UCSD-AML1 (cell line): ENCODE results near the gene GPC1.
"Not testable (repeated sequence)": the region's sequence is repeated elsewhere in the genome, so short reads cannot be mapped to it uniquely, and the experiment has no call there.

ENCODE experiments used
- DNase-seq: peaks from one replicate; lab custom pipeline; 2025; ENCODE audit not compliant: unreplicated experiment; lab: John Stamatoyannopoulos, UW

Gene GPC1, protein sequence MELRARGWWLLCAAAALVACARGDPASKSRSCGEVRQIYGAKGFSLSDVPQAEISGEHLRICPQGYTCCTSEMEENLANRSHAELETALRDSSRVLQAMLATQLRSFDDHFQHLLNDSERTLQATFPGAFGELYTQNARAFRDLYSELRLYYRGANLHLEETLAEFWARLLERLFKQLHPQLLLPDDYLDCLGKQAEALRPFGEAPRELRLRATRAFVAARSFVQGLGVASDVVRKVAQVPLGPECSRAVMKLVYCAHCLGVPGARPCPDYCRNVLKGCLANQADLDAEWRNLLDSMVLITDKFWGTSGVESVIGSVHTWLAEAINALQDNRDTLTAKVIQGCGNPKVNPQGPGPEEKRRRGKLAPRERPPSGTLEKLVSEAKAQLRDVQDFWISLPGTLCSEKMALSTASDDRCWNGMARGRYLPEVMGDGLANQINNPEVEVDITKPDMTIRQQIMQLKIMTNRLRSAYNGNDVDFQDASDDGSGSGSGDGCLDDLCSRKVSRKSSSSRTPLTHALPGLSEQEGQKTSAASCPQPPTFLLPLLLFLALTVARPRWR

DNA sequence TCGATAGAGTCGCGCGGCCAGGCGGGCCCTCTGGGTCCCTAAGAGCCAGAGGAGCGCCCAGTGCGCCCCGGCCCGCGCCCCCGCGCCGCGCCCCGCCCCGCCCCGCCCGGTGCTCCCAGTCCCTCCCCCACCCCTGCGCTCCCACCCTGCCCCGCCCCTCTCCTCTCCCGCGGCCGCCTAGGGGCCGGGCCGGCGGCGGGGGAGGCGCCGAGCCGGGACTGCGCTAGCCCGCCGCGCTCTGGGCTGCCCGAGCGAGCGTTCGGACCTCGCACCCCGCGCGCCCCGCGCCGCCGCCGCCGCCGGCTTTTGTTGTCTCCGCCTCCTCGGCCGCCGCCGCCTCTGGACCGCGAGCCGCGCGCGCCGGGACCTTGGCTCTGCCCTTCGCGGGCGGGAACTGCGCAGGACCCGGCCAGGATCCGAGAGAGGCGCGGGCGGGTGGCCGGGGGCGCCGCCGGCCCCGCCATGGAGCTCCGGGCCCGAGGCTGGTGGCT, at the start of gene GPC1:
Gene GPC1 (plus strand): TSS at position 207 of the 491 bp plus-strand sequence. CDS start 256 bp downstream, at position 463.
- peak; percentile 36 for DNase-seq

DNA sequence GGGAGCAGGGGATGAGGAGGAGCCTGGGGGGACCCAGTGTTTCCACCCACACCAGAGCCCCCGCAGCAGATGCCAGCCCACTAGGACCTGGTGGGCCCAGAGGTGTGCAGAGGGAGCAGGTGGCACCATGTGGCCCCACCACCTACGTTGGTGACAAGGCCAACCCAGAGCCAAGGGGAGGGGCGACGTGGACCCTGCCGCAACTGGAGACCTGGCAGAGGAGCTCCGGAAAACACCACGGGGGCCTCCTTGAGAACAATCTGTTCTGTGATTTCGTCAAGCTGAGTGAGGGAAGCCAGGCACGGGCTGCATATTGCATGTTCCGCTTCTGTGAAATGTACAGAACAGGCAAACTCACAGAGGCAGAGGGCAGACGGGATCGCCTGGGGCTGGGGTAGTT, 49.1 kb upstream of the GPC1 start:
- DNase-seq = no peak

DNA sequence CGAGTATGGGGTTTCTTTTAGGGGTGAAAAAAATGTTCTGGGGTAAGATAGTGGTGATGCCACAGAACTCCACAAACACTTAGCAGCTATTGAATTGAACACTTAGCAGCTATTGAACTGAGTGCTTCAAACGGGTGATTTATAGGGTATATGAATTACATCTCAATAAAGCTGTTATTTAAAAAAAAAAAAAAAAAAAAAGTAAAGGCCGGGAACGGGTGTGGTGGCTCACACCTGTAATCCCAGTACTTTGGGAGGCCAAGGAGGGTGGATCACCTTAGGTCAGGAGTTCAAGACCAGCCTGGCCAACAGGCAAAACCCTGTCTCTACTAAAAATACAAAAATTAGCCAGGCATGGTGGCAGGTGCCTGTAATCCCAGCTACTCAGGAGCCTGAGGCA, 48.7 kb upstream of the GPC1 start:
- DNase-seq = not testable (repeated sequence)

DNA sequence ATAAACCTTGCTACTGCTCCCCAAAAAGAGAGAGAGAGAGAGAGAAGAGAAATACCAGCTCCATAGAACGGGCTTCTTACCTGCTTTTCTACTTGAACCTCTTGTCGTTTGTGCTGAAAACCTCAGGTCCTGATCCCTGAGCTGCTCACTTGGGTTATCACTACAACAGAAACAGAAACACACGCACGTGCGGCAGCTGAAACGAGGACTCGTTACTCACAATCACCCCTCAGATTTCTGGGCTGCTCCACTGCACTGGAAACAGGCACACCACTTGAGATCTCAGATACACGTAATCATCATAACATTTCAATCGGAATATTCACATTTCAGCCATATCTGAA, 48.2 kb upstream of the GPC1 start:
- DNase-seq = no peak

DNA sequence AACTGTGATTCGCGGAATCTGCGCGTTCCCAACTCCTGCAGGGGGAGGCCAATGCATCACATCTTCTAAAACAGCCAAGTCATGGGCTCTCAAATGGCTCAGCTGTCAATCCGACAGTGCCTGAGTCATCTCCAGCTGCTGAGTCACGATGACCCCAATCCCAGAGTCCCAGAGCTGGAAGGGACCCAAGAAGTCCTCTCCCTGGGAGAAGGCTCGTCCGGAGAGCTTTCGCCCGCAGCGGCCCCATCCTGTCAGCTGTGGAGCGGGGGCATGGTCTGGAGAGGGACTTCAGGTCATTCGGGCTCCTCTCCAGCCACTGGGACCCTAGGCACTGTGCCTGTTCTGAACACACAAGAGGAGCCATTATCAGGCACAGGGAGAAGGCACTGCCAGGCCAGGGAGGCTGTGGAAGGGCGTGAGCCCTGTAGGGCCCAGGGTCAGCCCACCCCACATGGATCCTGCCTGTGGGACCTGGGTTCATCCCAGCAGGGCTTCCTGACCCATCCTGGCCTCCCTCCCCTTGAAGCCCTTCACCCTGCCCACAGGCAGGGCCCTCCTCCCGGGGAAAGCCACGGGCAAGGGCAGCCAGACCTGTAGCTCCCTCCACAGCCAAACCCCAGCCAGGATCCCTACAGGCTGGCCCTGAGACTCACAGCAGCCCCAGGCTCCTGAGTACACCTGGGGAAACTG, 47.6 kb upstream of the GPC1 start:
- no peak for DNase-seq

DNA sequence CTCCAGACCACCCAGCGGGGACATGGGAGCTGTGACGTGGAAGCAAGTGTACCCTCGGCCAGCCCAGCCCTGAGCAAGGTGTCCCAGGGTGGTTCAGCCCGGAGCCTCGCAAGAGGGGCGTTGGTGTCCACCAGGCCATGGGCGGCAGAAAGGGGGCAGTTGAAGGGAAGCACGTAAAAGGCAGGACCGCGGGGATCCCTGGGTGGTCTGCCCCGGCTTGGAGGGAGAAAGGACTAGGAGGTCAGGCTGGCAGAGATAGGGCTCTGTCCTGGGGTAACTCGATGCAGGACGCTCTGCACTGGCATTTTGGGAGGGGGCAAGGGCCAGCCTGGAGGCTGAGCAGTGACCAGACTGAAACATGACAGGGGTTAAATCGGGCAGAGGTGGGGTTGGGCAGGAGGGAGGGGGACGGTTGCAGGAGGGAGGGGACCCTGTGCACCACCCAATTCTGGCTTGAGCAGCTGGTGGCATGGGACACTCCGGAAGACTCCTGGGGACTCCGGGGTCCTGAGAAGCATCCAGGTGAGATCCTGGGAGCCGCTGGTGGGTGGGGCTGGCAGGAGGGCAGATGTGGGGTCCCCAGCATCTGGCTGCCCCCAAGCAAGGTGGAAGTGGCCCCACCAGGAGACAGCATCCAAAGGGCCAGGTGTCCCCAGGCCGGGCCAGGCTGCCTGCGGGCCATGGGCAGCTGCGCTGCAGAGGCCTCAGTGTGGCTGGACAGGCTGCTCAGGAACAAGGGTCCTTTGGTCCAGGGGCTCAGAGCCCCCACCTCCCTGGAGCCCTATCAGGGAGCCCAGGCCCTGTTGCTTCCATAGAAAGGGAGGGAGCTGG, 46.8 kb upstream of the GPC1 start:
- no peak for DNase-seq

DNA sequence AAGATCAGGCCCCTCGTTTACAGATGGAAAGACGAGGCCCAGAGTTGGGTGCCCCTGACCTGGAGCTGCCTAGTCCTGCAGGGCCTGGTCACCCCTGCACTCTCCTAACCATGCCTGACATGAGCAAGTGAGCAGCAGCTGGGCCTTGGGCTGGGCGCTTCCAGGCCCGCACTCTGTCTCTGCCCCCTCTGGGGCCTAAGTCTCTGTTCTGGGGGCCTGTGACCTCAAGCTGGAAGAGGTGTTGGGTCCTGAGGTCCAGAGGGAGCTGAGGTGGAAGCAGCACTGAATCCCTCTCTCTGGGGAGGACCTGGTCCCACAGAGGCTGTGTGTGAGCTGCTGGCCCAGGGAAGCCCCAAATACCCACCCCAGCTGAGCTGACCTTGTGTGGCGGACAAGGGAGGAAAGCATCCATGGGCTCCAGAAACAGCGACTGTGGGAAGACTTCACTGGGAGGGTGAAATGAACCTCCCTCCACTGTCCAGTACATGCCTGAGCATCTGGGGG, 46.1 kb upstream of the GPC1 start:
- DNase-seq = no peak

DNA sequence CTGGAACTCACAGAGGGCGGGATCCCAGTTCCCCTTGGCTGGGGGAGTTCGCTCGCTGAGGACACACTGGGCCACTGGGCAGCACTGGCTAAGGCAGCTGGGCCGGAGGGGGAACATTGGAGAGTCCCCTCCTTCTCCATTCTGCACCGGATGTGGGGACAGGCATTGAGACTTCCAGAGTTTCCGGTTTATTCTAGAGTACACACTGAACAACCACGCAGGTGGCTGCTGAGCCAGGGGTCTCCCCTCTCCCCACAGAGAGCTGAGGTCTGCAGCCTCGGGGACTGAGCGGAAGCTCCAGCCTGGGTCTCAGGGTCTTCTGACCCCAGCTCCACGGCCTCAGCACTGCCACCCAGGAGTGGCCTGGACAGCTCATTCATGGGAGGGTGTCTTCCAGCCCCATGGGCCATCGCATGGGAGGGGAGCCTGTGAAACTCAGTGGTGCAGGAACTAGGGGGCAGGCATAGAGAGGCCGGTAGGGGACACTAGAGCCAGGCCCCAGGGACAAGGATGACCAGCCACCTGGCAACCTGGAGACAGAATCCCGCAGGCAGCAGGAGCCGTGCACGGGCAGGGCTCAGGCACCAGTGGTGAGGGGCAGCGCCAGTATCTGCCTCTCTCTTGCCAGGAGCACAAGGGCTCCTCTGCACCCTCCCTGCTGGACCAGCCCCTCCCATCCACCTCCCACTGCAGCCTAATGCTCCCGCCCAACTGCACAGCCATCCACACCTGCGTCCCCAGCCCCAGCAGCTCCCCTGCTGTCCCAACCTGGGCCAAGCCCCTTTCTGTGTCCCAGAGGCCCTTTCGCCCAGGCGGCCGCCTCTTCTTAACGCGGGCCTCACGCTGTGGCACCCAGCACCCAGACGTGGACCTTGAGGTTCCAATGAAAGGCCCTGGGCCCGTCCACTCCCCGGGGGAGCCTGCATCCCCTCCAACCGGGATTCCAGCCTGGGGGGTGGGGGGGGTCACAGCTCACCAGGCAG, 45.1 kb upstream of the GPC1 start:
- DNase-seq = no peak

DNA sequence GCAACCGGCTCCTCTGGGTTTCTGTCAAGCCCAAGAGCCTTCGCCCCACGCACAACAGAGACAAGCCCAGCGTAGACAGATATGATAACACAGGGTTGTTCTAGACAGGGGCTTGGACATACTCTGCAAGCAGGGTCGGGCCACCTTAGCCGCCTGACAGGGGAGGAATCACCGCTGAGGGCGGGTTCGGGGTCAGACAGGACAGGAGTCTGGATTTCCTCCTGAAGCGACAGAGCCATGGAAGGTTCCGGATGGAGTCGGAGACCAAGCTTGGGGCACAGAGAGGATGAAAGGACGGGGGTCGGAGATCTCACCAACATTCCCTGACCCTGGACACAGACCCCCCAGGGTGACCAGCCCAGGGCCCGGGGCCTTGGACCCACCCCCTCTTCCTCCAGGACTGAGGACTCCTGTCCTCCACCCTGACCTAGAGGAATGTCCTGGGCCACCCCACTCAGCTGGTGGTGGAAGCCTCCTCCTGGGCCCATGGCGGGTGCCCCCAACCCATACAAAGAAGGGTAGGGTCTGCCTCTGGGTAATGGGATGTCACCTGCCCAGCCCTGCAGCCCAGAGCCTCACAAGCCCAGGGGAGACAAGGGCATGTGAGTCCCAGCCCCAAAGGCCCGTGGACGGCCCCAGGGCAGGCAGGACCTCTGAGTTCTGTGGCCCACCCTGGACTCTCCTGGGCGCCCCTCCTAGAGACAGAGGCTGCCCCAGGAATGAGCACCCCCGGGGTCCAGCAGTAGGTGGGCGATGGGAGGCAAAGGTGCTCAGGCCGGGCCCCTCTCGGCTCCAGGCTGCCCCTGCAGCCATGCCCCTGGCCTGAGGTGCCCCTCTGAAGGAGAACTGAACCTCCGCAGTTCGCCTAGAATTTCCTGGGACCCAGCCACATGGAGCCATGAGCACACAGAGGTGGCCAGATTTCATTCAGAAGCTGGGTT, 44.1 kb upstream of the GPC1 start:
- DNase-seq = no peak

DNA sequence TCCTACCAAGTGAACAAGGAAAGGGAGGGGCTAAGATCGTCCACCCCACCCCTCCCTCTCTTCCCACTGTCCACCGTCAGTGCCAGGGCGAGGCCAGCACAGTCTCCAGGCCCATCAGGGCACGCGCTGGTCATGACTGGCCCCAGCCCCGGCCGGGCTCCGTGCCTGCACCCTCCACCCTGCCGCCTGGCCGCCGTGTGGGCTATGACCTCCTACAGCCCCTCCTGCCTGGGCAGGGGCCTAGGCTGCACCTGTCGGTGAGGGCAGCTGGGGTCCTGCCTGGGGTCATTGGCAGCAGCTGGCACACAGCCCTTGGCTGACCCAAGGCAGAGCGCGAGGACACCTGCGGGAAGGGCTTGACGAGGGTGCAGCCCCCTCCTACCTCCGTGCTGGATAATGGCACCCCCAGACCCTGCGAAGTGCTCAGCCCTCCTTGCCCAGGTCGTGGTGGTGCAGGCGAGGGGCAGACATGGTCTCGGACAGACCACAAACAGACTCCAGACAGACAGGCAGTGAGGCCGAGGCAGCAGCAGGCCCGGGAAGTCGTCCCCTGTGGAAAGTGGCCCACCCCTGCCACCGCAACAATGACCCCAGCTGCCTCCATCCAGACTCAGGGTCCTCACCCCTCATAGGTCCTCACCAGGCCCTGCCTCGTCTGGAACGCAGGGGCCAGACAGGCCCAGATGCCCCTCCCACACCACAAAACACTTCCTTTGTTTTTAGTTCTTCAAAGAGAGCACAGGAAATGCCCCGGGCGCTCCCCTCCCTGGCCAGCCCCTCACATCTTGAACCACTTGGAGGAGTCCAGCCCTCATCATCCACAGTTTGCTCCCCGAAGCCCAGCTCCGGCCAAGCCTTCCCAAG, 43.1 kb upstream of the GPC1 start:
- no peak for DNase-seq

DNA sequence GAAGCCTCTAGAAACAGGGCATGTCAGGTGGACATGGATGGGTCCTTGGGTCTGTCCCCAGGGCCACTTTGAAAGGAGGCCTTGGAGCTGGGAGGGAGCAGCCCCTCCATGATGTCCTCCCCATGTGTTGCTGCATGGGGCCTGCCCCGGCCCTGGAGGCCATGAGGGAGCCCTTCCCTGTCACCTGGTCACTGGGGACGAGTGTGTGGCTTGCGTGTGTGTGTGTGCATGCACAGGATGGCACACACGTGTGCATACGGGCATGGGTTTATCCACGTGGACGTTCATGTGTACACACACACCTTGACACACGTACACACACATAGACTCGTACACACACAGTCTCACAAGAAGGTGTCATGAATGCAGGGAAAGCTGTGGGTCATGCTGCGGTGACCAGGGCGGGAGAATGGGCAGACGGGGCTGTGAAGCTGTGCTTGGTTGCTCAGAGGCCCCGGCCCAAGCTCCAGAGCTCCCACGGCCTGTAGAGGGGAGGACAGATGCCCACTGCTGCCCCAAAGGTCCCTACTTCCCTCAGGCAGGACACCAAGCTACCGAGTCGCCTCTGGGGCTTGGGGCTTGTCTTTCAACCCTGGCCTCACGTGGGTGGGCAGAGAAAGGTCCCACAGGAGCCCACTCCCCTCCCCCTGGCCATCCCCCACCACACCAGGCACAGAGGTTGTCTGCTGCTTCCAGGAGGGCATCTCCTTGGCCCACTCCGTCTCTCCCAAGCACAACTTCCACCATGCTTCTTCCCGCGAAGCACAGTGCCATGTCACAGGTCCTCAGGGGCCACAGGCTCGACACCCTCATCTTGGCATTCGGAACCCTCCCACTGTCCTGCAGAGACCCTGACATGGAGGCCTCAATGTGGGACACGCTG, 42.3 kb upstream of the GPC1 start:
- no peak for DNase-seq

DNA sequence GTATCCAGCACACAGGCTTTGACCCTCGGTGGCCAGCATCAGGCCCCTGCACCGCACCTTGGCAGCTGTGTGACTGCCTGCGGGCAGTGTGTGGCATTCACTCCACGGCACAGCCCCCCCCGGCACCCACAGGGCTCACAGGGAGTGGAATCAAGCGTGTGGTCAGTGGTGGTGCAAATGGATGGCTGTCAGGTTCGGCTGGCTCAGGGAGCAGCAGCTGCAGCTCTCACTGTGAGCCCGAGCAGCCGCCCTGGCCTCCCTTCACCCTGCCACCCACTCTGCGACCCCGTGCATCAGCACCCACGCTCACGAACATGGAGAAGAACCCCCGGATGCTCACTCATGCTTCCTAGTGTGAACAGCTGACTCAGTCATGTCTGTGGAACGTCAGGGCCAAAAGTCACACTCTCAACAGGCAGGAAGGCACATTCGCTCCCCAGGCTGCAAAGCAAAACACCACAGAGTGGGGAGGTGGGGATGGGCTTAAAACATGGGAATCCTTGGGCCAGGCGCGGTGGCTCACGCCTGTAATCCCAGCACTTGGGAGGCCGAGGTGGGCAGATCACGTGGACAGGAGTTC, 41.5 kb upstream of the GPC1 start:
- no peak for DNase-seq

DNA sequence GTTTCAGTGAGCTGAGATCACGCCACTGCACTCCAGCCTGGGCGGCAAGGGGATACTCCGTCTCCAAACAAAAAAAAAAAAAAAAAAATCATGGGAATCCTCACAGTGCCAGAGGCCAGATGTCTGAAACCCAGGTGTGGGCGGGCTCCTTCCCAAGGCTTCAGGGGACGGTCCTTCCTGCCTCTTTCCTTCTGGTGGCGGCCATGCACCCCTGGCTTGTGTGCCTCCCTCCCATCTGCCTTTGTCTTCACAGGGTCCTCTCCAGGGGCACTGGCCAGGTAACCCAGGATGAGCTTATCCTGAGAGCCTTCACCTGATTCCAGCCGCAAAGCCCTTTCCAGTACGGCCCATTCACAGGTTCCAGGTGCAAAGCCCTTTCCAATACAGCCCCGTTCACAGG, 40.9 kb upstream of the GPC1 start:
- no peak for DNase-seq

DNA sequence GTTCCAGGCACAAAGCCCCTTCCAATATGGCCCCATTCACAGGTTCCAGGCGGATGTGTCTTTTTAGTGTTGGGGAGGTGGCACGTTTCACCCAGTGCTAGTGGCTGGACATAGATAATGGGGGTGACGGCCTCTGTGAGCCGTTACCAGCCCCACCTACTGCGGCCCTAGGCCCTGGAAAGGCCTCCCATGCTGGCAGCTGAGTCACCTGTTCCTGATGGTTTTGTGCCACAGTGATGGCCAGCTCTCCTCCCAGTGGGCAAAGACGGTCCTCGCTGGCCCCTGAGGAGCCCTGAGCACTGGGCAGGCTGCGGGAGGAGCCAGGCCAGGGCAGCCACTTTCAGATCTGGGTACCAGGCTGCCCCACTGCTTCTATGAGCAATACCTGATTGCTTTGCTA, 40.0 kb upstream of the GPC1 start:
- DNase-seq = no peak

DNA sequence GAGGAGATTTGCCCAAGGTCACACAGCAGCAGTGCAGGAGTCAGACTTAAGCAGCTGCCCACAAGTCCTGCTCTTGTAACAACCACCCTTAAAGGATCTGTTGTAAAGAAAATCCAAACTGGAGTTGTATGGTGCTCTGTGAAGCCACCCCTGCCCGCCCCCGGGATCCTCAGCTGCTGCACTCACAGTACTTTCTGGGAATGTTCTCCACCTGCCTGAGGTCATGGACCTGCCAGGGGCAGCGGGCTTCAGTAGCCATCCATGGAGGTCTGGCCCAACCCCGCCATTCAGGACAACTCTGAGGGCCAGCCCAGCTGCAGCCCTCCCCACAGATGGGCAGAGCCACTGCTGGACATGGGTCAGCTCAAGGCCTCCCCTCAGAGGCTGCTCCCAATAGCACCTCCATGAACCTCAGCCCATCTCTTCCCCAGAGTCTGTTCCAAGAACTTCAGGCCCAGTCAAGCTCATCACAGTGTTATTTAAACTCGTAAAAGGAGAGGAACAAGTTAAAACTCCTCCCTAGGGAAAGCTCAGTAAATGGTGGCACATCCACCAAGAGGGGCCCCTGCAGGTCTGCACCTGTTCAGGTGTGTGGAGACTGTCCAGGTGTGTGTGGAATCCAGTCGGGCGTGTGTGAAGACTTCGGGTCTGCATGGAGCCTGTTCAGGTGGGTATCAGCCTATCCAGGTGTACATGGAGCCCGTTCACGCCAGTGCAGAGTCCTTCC, 39.4 kb upstream of the GPC1 start:
- no peak for DNase-seq
